K562 (cell line): ENCODE measurements around the gene ACO2. TPM values are rescaled to one million over a fixed set of nuclear protein-coding genes. Genes with fewer than 3 reads are reported as not detected.
A peak's percentile ranks its signal among the peaks of the same experiment; 100 is the strongest.

Source experiments
- ATAC-seq: fragments of 200-7000 bp; cut with Tn5 transposase; 3 replicates; pipeline ENCODE4 v1.9.1; 2020; ENCODE audit warnings: moderate library complexity
- BruUV-seq: library from RNA; stranded (reverse); fragments of 400-500 nt; replicated peaks from 2 replicates; lab custom pipeline; 2021; lab: Mats Ljungman, UMichigan
- CTCF ChIA-PET: fragments of 300-600 bp; formaldehyde crosslinking; extraction: SDS; loops from one replicate; lab custom pipeline; 2021; ENCODE audit warnings: low intra/inter-chr PET ratio; lab: Yijun Ruan, JAX
- POLR2A ChIA-PET: fragments of 300-600, 350-650 bp; sonication (Branson Sonifier 250); formaldehyde crosslinking; extraction: SDS; loops from one replicate; lab custom pipeline; 2021; ENCODE audit warnings: antibody characterized with exemption, inconsistent platforms; lab: Yijun Ruan, JAX
- DNase-seq, 4 experiments: peaks; one replicate each; pipeline versions ENCODE4 v3.0.0 to v3.0.0-alpha.2; 2011 to 2018; ENCODE audit warnings: low spot score in 3 of 4, mixed read lengths in 3 of 4; ENCODE audit errors: extremely low read depth in 1 of 4
- FAIRE-seq: peaks from 2 replicates; lab custom pipeline; 2011; peaks lifted over from hg19 to GRCh38; lab: Jason Lieb, UNC
- H2AFZ ChIP-seq: 2 replicates; pipeline ENCODE4 v1.6.0; 2011; ENCODE audit warnings: low read depth, low read length, control low read depth, inconsistent platforms
- H3K27ac ChIP-seq: fragments of 200-600 bp; 3 replicates; pipeline ENCODE4 v1.8.0; 2011; ENCODE audit warnings: low read depth, mild to moderate bottlenecking, control low read depth, inconsistent platforms, low read length, moderate library complexity, mixed read lengths; ENCODE audit errors: extremely low read depth
- H3K27me3 ChIP-seq, 2 experiments: fragments of 300-600 bp in 1 of 2; 2 replicates in 1 of 2; 3 replicates in 1 of 2; pipeline versions ENCODE4 v1.6.0 to v1.8.0; 2011; ENCODE audit warnings: inconsistent platforms in 2 of 2, low read length in 2 of 2, mild to moderate bottlenecking in 1 of 2, mixed read lengths in 1 of 2, moderate library complexity in 1 of 2; ENCODE audit not compliant: control insufficient read depth in 2 of 2, insufficient read depth in 2 of 2
- H3K36me3 ChIP-seq: fragments of 300-600 bp; 3 replicates; pipeline ENCODE4 v1.8.0; 2011; ENCODE audit warnings: mild to moderate bottlenecking, low read length, inconsistent platforms; ENCODE audit not compliant: control insufficient read depth, insufficient read depth
- H3K4me1 ChIP-seq, 2 experiments: fragments of 200-600 bp in 1 of 2; replicated peaks in 1 of 2; 2 replicates in 1 of 2; 3 replicates in 1 of 2; pipeline versions ENCODE4 v1.5.1 to v1.8.0; 2011; ENCODE audit warnings: inconsistent platforms in 2 of 2, low read length in 2 of 2, mild to moderate bottlenecking in 1 of 2, mixed read lengths in 1 of 2, moderate library complexity in 1 of 2; ENCODE audit not compliant: control insufficient read depth in 2 of 2, insufficient read depth in 2 of 2
- H3K4me2 ChIP-seq: 2 replicates; pipeline ENCODE4 v1.6.1; 2011; ENCODE audit warnings: low read length, control low read depth, inconsistent platforms, mixed read lengths; ENCODE audit not compliant: insufficient read depth
- H3K4me3 ChIP-seq: fragments of 200-600 bp; sonication (generic), shearing (Covaris generic); 2 replicates; pipeline ENCODE4 v1.5.1; 2016; ENCODE audit warnings: control low read depth, inconsistent platforms
- H3K79me2 ChIP-seq: fragments of 200-600 bp; 3 replicates; pipeline ENCODE4 v1.8.0; 2011; ENCODE audit warnings: low read length, inconsistent platforms; ENCODE audit not compliant: control insufficient read depth, insufficient read depth
- H3K9ac ChIP-seq, 2 experiments: 2 replicates each; pipeline versions ENCODE4 v1.6.0 to v1.6.1; 2011; ENCODE audit warnings: low read depth in 2 of 2, low read length in 2 of 2, control low read depth in 1 of 2, inconsistent platforms in 1 of 2, mild to moderate bottlenecking in 1 of 2, mixed read lengths in 1 of 2; ENCODE audit not compliant: insufficient read depth in 1 of 2
- H3K9me1 ChIP-seq: one replicate; pipeline ENCODE4 v1.6.0; 2011; ENCODE audit warnings: inconsistent platforms, mild to moderate bottlenecking, low read length, moderate library complexity; ENCODE audit not compliant: control insufficient read depth, insufficient read depth
- H3K9me3 ChIP-seq: replicated peaks from 2 replicates; pipeline ENCODE4 v1.5.1; 2011; ENCODE audit warnings: low read depth, low read length, inconsistent platforms; ENCODE audit not compliant: control insufficient read depth, insufficient read depth
- H4K20me1 ChIP-seq: replicated peaks from 2 replicates; pipeline ENCODE4 v1.6.1; 2011; ENCODE audit warnings: low read length, inconsistent platforms, mixed read lengths; ENCODE audit not compliant: control insufficient read depth, insufficient read depth
- DACH1 ChIP-seq: fragments of 450-650 bp; IDR thresholded peaks from 2 replicates; pipeline ENCODE4 v1.6.1; 2018; ENCODE audit not compliant: partially characterized antibody
- DNMT1 ChIP-seq: fragments of 450-650 bp; IDR thresholded peaks from 2 replicates; pipeline ENCODE4 v1.6.1; 2016; ENCODE audit warnings: antibody characterized with exemption, mild to moderate bottlenecking
- E2F6 ChIP-seq, 2 experiments: IDR thresholded peaks; 2 replicates each; pipeline ENCODE4 v1.6.1; 2011; ENCODE audit warnings: borderline replicate concordance in 1 of 2, control low read depth in 1 of 2, low read depth in 1 of 2, low read length in 1 of 2, mild to moderate bottlenecking in 1 of 2, mixed read lengths in 1 of 2, moderate library complexity in 1 of 2; ENCODE audit not compliant: insufficient read depth in 1 of 2, insufficient read length in 1 of 2, poor library complexity in 1 of 2, severe bottlenecking in 1 of 2; ENCODE audit errors: extremely low read depth in 1 of 2
- EP300 ChIP-seq: IDR thresholded peaks from 2 replicates; pipeline ENCODE4 v1.6.1; 2012; ENCODE audit warnings: low read length, improper control_type of control experiment
- FOXK2 ChIP-seq, 2 experiments: fragments of 450-650 bp; IDR thresholded peaks in 1 of 2; conservative IDR thresholded peaks in 1 of 2; 2 replicates each; pipeline ENCODE4 v1.6.1; 2016; ENCODE audit warnings: low read depth in 2 of 2, mild to moderate bottlenecking in 1 of 2
- KDM5B ChIP-seq: fragments of 200-600 bp; sonication (generic); IDR thresholded peaks from 2 replicates; pipeline ENCODE4 v1.6.1; 2012; ENCODE audit warnings: low read depth, mild to moderate bottlenecking, moderate library complexity, low read length, control low read depth, inconsistent platforms; ENCODE audit not compliant: insufficient replicate concordance
- KLF1 ChIP-seq: fragments of 450-650 bp; IDR thresholded peaks from 2 replicates; pipeline ENCODE4 v1.6.1; 2016; ENCODE audit warnings: missing genetic modification characterization, missing compliant biosample characterization
- NCOR1 ChIP-seq: fragments of 450-650 bp; IDR thresholded peaks from 2 replicates; pipeline ENCODE4 v1.6.1; 2016; ENCODE audit warnings: mild to moderate bottlenecking, moderate library complexity
- NFE2 ChIP-seq: IDR thresholded peaks from 2 replicates; pipeline ENCODE4 v1.6.1; 2014; ENCODE audit warnings: antibody characterized with exemption, low read depth
- NFIC ChIP-seq: fragments of 450-650 bp; IDR thresholded peaks from 2 replicates; pipeline ENCODE4 v1.6.1; 2017; ENCODE audit warnings: mild to moderate bottlenecking, inconsistent platforms
- PRDM10 ChIP-seq: fragments of 450-650 bp; IDR thresholded peaks from 2 replicates; pipeline ENCODE4 v1.6.1; 2018; ENCODE audit not compliant: partially characterized antibody
- RFX7 ChIP-seq: fragments of 250-450 bp; sonication (Bioruptor Pico); IDR thresholded peaks from 2 replicates; pipeline ENCODE4 v1.5.1; 2021; ENCODE audit warnings: mild to moderate bottlenecking
- SIX5 ChIP-seq, 2 experiments: IDR thresholded peaks; 2 replicates each; pipeline ENCODE4 v1.6.1; 2011; ENCODE audit warnings: low read length in 2 of 2, borderline replicate concordance in 1 of 2, low read depth in 1 of 2, mild to moderate bottlenecking in 1 of 2, moderate library complexity in 1 of 2; ENCODE audit not compliant: insufficient read depth in 1 of 2
- ZNF512 ChIP-seq: IDR thresholded peaks from 2 replicates; pipeline ENCODE4 v1.6.1; 2016; ENCODE audit warnings: missing genetic modification characterization, missing compliant biosample characterization
- WGBS: fragments of 100-300 bp; shearing (Covaris generic); methylation state at CpG from one replicate; pipeline ENCODE4 v1.1.6; 2016; ENCODE audit warnings: low coverage, mixed read lengths; ENCODE audit not compliant: insufficient coverage; ENCODE audit errors: missing lambda C conversion rate; 5-methylcytosine and 5-hydroxymethylcytosine counted together
- in situ Hi-C: fragments of 300-500 bp; cut with MboI; formaldehyde crosslinking; loops from 4 replicates; pipeline ENCODE4 v1.15.0; 2018; ENCODE audit warnings: inconsistent platforms, mixed read lengths
- intact Hi-C: fragments of 100-400 bp; cut with micrococcal nuclease; formaldehyde crosslinking; loops from 2 replicates; pipeline ENCODE4 v1.14.2; 2022
- polyA plus RNA-seq, 8 experiments: library from polyadenylated mRNA; depleted of rRNA in 4 of 8; stranded (reverse) in 5 of 8; unstranded in 3 of 8; fragments of >200 nt; fragmentation: Nextera tagmentation in 2 of 8; fragmentation: Illumina TruSeq in 1 of 8; extraction: Ambion mirVana in 2 of 8; extraction: Trizol in 1 of 8; gene quantifications; 2 replicates each; pipeline versions ENCODE4 v1.2.1 to v1.2.3, GENCODE V29; 2011 to 2014; ENCODE audit warnings: inconsistent platforms in 1 of 8, missing spikeins in 1 of 8
- total RNA-seq, 7 experiments: library from RNA; depleted of rRNA in 6 of 7; stranded (reverse); fragments of >200 nt in 6 of 7; fragmentation: Illumina TruSeq in 2 of 7; extraction: Trizol in 2 of 7; gene quantifications; 2 replicates each; pipeline versions ENCODE4 v1.2.1 to v1.2.3, GENCODE V29; 2011 to 2021; ENCODE audit warnings: low replicate concordance in 1 of 7

Gene ACO2
- total and polyA plus RNA-seq, 9 of the 15 experiments (the other 6 are each of a cell fraction or from before 2014, with no cell fraction given) = 16.2 to 119 (median 43.2) TPM

GRCh38 chr22:41448189-41448808, 20.6 kb upstream of the ACO2 start:
- peak; percentile 62 to 94 (median 76) for DNase-seq
- WGBS = 1% methylated on average over 18 of the region's 28 CpGs
- peak; percentile 82 for ATAC-seq
- ChIA-PET CTCF (no interaction called here), POLR2A (interaction anchor here (0.6 to 1.9 kb wide), 5 partner anchors 10 to 74 kb away, joined by 3 to 12 read pairs (median 5); partner anchors contain the start of genes ACO2, PHF5A and TEF)
- Histone ChIP-seq H2AFZ (peak overlapping the region; percentile 84), H3K79me2 (peaks cover 46% of the 10 kb centered on the region), H3K9ac (peak overlapping the region; percentile 89 to 96), H3K27me3 (no peaks in the 10 kb centered on the region), H3K27ac (peak overlapping the region; percentile 94), H3K4me1 (peaks cover 6 to 26% of the 10 kb centered on the region in 2 experiments; a peak in 4 of 5 replicates), H3K9me1 (no peaks in the 10 kb centered on the region), H4K20me1 (peaks cover 6% of the 10 kb centered on the region), H3K9me3 (no peaks in the 10 kb centered on the region), H3K36me3 (peaks cover under 1% of the 10 kb centered on the region; the same call in 1 of the 3 replicates), H3K4me2 (peak overlapping the region; percentile 94), H3K4me3 (peak overlapping the region; percentile 92)
- intact Hi-C loops (loop anchor here (2.0 kb wide), 1 partner anchor 21 kb away; the partner anchor contains the start of genes ACO2 and PHF5A), in situ Hi-C loops (no loop called here)
- no TSS peak for BruUV-seq
- FAIRE-seq = peak; percentile 92
- TF ChIP-seq NFIC = no peak
- TF ChIP-seq PRDM10 = peak; percentile 39
- no peak for TF ChIP-seq NFE2
- TF ChIP-seq RFX7 (CRISPR knock-in tag) = no peak
- TF ChIP-seq EP300 = no peak
- peak in 1 of 2 experiments; percentile 33; a peak in 3 of 4 replicates for TF ChIP-seq FOXK2 (conservative IDR thresholded peaks at IDR 0.05 in 1 of 2, IDR thresholded peaks at IDR 0.05 in 1 of 2; ENCODE audit: low read depth in 2 of 2)
- TF ChIP-seq DACH1 = no peak
- no peak for TF ChIP-seq DNMT1
- TF ChIP-seq KDM5B = no peak
- no peak for TF ChIP-seq ZNF512 (tag)
- TF ChIP-seq E2F6 (IDR thresholded peaks at IDR 0.05; ENCODE audit: borderline replicate concordance in 1 of 2, extremely low read depth in 1 of 2, insufficient read depth in 1 of 2, insufficient read length in 1 of 2, low read depth in 1 of 2, low read length in 1 of 2, poor library complexity in 1 of 2, severe bottlenecking in 1 of 2) = peak; percentile 33
- peak; percentile 49 to 59; a peak in 3 of 4 replicates for TF ChIP-seq SIX5 (IDR thresholded peaks at IDR 0.05; ENCODE audit: borderline replicate concordance in 1 of 2, insufficient read depth in 1 of 2, low read depth in 1 of 2, low read length in 2 of 2)
- no peak for TF ChIP-seq KLF1 (tag)
- peak; percentile 26 for TF ChIP-seq NCOR1
